Trophoblast cell (in vitro differentiated cells and primary cell): ENCODE data around the gene PIAS4.
A peak's percentile ranks its signal among the peaks of the same experiment; 100 is the strongest.

Source experiments
- DNase-seq, 2 donors: peaks; one replicate each; pipeline ENCODE4 v3.0.0-alpha.2; 2016
- H2AFZ ChIP-seq: 2 replicates; pipeline ENCODE4 v1.6.1; 2013; ENCODE audit warnings: low read length, moderate library complexity, mild to moderate bottlenecking; ENCODE audit not compliant: insufficient read depth, poor library complexity
- H2AK5ac ChIP-seq: 2 replicates; pipeline ENCODE4 v1.6.1; 2013; ENCODE audit warnings: mild to moderate bottlenecking, low read length
- H2BK120ac ChIP-seq: 2 replicates; pipeline ENCODE4 v1.6.1; 2013; ENCODE audit warnings: low read length, mild to moderate bottlenecking, moderate library complexity; ENCODE audit not compliant: insufficient read depth, poor library complexity
- H2BK12ac ChIP-seq: 2 replicates; pipeline ENCODE4 v1.6.1; 2013; ENCODE audit warnings: mild to moderate bottlenecking, low read length, moderate library complexity
- H2BK5ac ChIP-seq: 2 replicates; pipeline ENCODE4 v1.6.1; 2013; ENCODE audit warnings: low read length, low read depth, moderate library complexity, mild to moderate bottlenecking; ENCODE audit not compliant: poor library complexity
- H3K14ac ChIP-seq: 2 replicates; pipeline ENCODE4 v1.6.1; 2013; ENCODE audit warnings: mild to moderate bottlenecking, low read length
- H3K18ac ChIP-seq: 2 replicates; pipeline ENCODE4 v1.6.1; 2013; ENCODE audit warnings: mild to moderate bottlenecking, low read length
- H3K23ac ChIP-seq: 2 replicates; pipeline ENCODE4 v1.6.1; 2013; ENCODE audit warnings: low read length
- H3K27ac ChIP-seq: 2 replicates; pipeline ENCODE4 v1.5.1; 2013; ENCODE audit warnings: low read depth, mild to moderate bottlenecking, inconsistent platforms, low read length, moderate library complexity
- H3K27me3 ChIP-seq: 2 replicates; pipeline ENCODE4 v1.6.1; 2013; ENCODE audit warnings: inconsistent platforms, mild to moderate bottlenecking, low read length, moderate library complexity; ENCODE audit not compliant: insufficient read depth
- H3K36me3 ChIP-seq, 2 experiments: 1 replicate in 1 of 2; 2 replicates in 1 of 2; pipeline ENCODE4 v1.6.1; 2013; ENCODE audit warnings: low read length in 2 of 2, mild to moderate bottlenecking in 2 of 2, moderate library complexity in 1 of 2; ENCODE audit not compliant: insufficient read depth in 2 of 2, control insufficient read depth in 1 of 2
- H3K4ac ChIP-seq: 2 replicates; pipeline ENCODE4 v1.6.1; 2013; ENCODE audit warnings: low read depth, mild to moderate bottlenecking, low read length, moderate library complexity
- H3K4me1 ChIP-seq, 2 experiments: 1 replicate in 1 of 2; 2 replicates in 1 of 2; pipeline ENCODE4 v1.6.1; 2013; ENCODE audit warnings: low read length in 2 of 2, mild to moderate bottlenecking in 2 of 2, moderate library complexity in 1 of 2; ENCODE audit not compliant: insufficient read depth in 2 of 2, control insufficient read depth in 1 of 2
- H3K4me2 ChIP-seq: 2 replicates; pipeline ENCODE4 v1.6.1; 2013; ENCODE audit warnings: inconsistent platforms, mild to moderate bottlenecking, low read length, moderate library complexity
- H3K4me3 ChIP-seq: 2 replicates; pipeline ENCODE4 v1.5.1; 2013; ENCODE audit warnings: mild to moderate bottlenecking, low read depth, low read length, inconsistent platforms
- H3K79me1 ChIP-seq: one replicate; pipeline ENCODE4 v1.6.1; 2013; ENCODE audit warnings: low read length
- H3K79me2 ChIP-seq: 2 replicates; pipeline ENCODE4 v1.6.1; 2013; ENCODE audit warnings: low read length, mild to moderate bottlenecking; ENCODE audit not compliant: control insufficient read depth, insufficient read depth, poor library complexity
- H3K9ac ChIP-seq: 2 replicates; pipeline ENCODE4 v1.6.1; 2013; ENCODE audit warnings: mild to moderate bottlenecking, low read length
- H3K9me3 ChIP-seq: 2 replicates; pipeline ENCODE4 v1.6.1; 2013; ENCODE audit warnings: low read depth, mild to moderate bottlenecking, control low read depth, inconsistent platforms, low read length; ENCODE audit not compliant: insufficient read depth
- H4K12ac ChIP-seq: 2 replicates; pipeline ENCODE4 v1.6.1; 2013; ENCODE audit warnings: low read depth, mild to moderate bottlenecking, low read length, moderate library complexity
- H4K8ac ChIP-seq: 2 replicates; pipeline ENCODE4 v1.6.1; 2013; ENCODE audit warnings: low read depth, mild to moderate bottlenecking, low read length, moderate library complexity
- H4K91ac ChIP-seq: one replicate; pipeline ENCODE4 v1.6.1; 2013; ENCODE audit warnings: low read depth, mild to moderate bottlenecking, low read length, moderate library complexity
- WGBS: extraction: QIAGEN DNeasy Blood & Tissue Kit; methylation state at CpG from one replicate; pipeline ENCODE4 v1.1.7; 2013; ENCODE audit warnings: missing lambda C conversion rate; ENCODE audit not compliant: insufficient read length, insufficient coverage; ENCODE audit errors: extremely low coverage; 5-methylcytosine and 5-hydroxymethylcytosine counted together

The PIAS4 gene

GRCh38 chr19:4083677-4084546, 76.4 kb downstream of the PIAS4 start:
- Histone ChIP-seq H4K8ac (peak overlapping the region; percentile 86), H3K27ac (peak overlapping the region; percentile 79), H3K79me1 (peaks cover 15% of the 10 kb centered on the region), H2AFZ (peak overlapping the region; percentile 73), H3K27me3 (no peaks in the 10 kb centered on the region), H3K9me3 (no peaks in the 10 kb centered on the region), H4K12ac (peak overlapping the region; percentile 40), H3K4me2 (peak overlapping the region; percentile 20), H2BK12ac (peak overlapping the region; percentile 81), H3K4ac (peak overlapping the region; percentile 52), H4K91ac (peak overlapping the region; percentile 88), H2AK5ac (peak overlapping the region; percentile 73), H2BK120ac (peak overlapping the region; percentile 30), H3K4me1 (peaks cover 26 to 28% of the 10 kb centered on the region in 2 experiments), H3K9ac (no peak overlapping the region), H3K18ac (peak overlapping the region; percentile 86), H2BK5ac (peak overlapping the region; percentile 71), H3K79me2 (peaks cover 1% of the 10 kb centered on the region), H3K23ac (no peak overlapping the region), H3K36me3 (peaks cover 3 to 6% of the 10 kb centered on the region in 2 experiments), H3K14ac (peak overlapping the region; percentile 69), H3K4me3 (no peak overlapping the region)
- peak; percentile 92 to 93 for DNase-seq
- no CpG with 5 or more reads among the region's 28 CpGs for WGBS

- no peak for DNase-seq
- Histone ChIP-seq H3K36me3 (peaks cover 7 to 10% of the 10 kb centered on the region in 2 experiments), H3K27ac (peak overlapping the region; percentile 79), H2BK5ac (peak overlapping the region; percentile 8), H3K23ac (no peak overlapping the region), H3K79me2 (peaks cover 1% of the 10 kb centered on the region), H3K4me3 (no peak overlapping the region), H3K9ac (no peak overlapping the region), H2AK5ac (peak overlapping the region; percentile 65), H2AFZ (peak overlapping the region; percentile 11), H4K12ac (peak overlapping the region; percentile 22), H3K18ac (peak overlapping the region; percentile 55), H4K8ac (peak overlapping the region; percentile 58), H3K4me1 (peaks cover 30 to 33% of the 10 kb centered on the region in 2 experiments), H3K79me1 (peaks cover 19% of the 10 kb centered on the region), H3K9me3 (no peaks in the 10 kb centered on the region), H3K4ac (peak overlapping the region; percentile 18), H2BK120ac (peak overlapping the region; percentile 28), H3K14ac (peak overlapping the region; percentile 47), H3K4me2 (peak overlapping the region; percentile 20), H2BK12ac (peak overlapping the region; percentile 34), H3K27me3 (no peaks in the 10 kb centered on the region), H4K91ac (peak overlapping the region; percentile 88)
- no CpG with 5 or more reads among the region's 8 CpGs for WGBS
Measured at GRCh38 chr19:4084547-4084877, 77.0 kb downstream of the PIAS4 start.

GRCh38 chr19:4086411-4086867, 78.9 kb downstream of the PIAS4 start:
- Histone ChIP-seq H2BK120ac (no peak overlapping the region), H2BK12ac (no peak overlapping the region), H3K4ac (no peak overlapping the region), H3K79me1 (peaks cover 22% of the 10 kb centered on the region), H2BK5ac (no peak overlapping the region), H3K9ac (no peak overlapping the region), H3K4me2 (peak overlapping the region; percentile 28), H3K79me2 (peaks cover 1% of the 10 kb centered on the region), H3K23ac (no peak overlapping the region), H4K91ac (no peak overlapping the region), H4K12ac (no peak overlapping the region), H3K36me3 (peaks cover 23 to 25% of the 10 kb centered on the region in 2 experiments), H3K4me3 (no peak overlapping the region), H3K27me3 (no peaks in the 10 kb centered on the region), H2AFZ (no peak overlapping the region), H3K27ac (no peak overlapping the region), H4K8ac (no peak overlapping the region), H3K18ac (no peak overlapping the region), H3K14ac (no peak overlapping the region), H3K4me1 (peaks cover 35 to 40% of the 10 kb centered on the region in 2 experiments), H3K9me3 (no peaks in the 10 kb centered on the region), H2AK5ac (no peak overlapping the region)
- DNase-seq, result peak in 1 of 2 donors; percentile 35
- WGBS, result no CpG with 5 or more reads among the region's 17 CpGs

- peak overlapping the region; percentile 66 for H3K14ac ChIP-seq
- peak overlapping the region; percentile 36 for H4K91ac ChIP-seq
- no peak overlapping the region for H4K8ac ChIP-seq
- no peak overlapping the region for H3K4me2 ChIP-seq
- H3K27me3 ChIP-seq, result no peaks in the 10 kb centered on the region
- DNase-seq, result no peak
- no peak overlapping the region for H3K4me3 ChIP-seq
- H3K4ac ChIP-seq, result no peak overlapping the region
- peaks cover 29 to 38% of the 10 kb centered on the region in 2 experiments for H3K4me1 ChIP-seq
- H3K79me2 ChIP-seq, result peaks cover 1% of the 10 kb centered on the region
- no peak overlapping the region for H3K9ac ChIP-seq
- peak overlapping the region; percentile 31 for H2AFZ ChIP-seq
- H3K18ac ChIP-seq, result peak overlapping the region; percentile 57
- peaks cover 28 to 34% of the 10 kb centered on the region in 2 experiments for H3K36me3 ChIP-seq
- peaks cover 22% of the 10 kb centered on the region for H3K79me1 ChIP-seq
- peak overlapping the region; percentile 69 for H2BK12ac ChIP-seq
- no peak overlapping the region for H3K23ac ChIP-seq
- H2BK5ac ChIP-seq, result no peak overlapping the region
- no peak overlapping the region for H4K12ac ChIP-seq
- no peak overlapping the region for H3K27ac ChIP-seq
- H2AK5ac ChIP-seq, result no peak overlapping the region
- no peaks in the 10 kb centered on the region for H3K9me3 ChIP-seq
- H2BK120ac ChIP-seq, result no peak overlapping the region
- no CpG with 5 or more reads among the region's 31 CpGs for WGBS
Measured at GRCh38 chr19:4087787-4088679, 80.5 kb downstream of the PIAS4 start.
